ENCODE results near the gene CHD1.

CHD1 gene

DNA sequence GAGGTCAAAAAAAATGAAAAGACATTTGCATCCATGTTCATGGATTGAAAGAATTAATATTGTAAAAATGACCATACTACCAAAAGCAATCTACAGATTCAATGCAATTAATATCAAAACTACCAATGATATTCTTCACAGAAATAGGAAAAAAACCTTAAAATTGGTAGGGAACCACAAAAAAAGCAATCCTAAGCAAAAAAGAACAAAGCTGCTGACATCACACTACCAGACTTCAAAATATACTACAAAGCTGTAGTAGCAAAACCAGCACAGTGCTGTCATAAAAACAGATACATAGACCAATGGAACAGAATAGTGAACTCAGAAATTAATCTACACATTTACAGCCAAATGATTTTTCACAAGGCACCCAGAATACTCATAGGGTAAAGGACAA is 121.0 kb downstream of the CHD1 start:
- DNase-seq (ENCODE audit: low read depth) = no peak

- DNase-seq (ENCODE audit: low read depth) = no peak
Observed at GRCh38 chr5:98805070-98805469, 123.7 kb downstream of the CHD1 start.

GRCh38 chr5:98804066-98804465 is 124.7 kb downstream of the CHD1 start:
- no peak for DNase-seq (ENCODE audit: low read depth)

All from activated gamma-delta T cell treated with anti-CD3 and anti-CD28 coated beads, Interleukin-2, amount 50 U/mL, for 16 hours (primary cell).